ENCODE measurements around the gene LRIT1.

The LRIT1 gene

GRCh38 chr10:84211566-84211965 lies 29.8 kb downstream of the LRIT1 start:
- in situ Hi-C loops (cut with HindIII; ENCODE audit: low sequenced_read_pairs), result no loop called here
- no peak overlapping the region for H3K4me3 ChIP-seq (ENCODE audit: low read depth, low read length)
- no peak for DNase-seq (ENCODE audit: low read depth, low spot score)
- TF ChIP-seq CTCF (IDR thresholded peaks at IDR 0.05; ENCODE audit: low read depth, low read length), result no peak

- no peak for TF ChIP-seq CTCF (IDR thresholded peaks at IDR 0.05; ENCODE audit: low read depth, low read length)
- no peak overlapping the region for H3K4me3 ChIP-seq (ENCODE audit: low read depth, low read length)
- no peak for DNase-seq (ENCODE audit: low read depth, low spot score)
- in situ Hi-C loops (cut with HindIII; ENCODE audit: low sequenced_read_pairs), result no loop called here
Observed at GRCh38 chr10:84208023-84208422, 33.3 kb downstream of the LRIT1 start.

GRCh38 chr10:84205853-84206525 lies 35.4 kb downstream of the LRIT1 start:
- TF ChIP-seq CTCF (IDR thresholded peaks at IDR 0.05; ENCODE audit: low read depth, low read length), result no peak
- H3K4me3 ChIP-seq (ENCODE audit: low read depth, low read length), result no peak overlapping the region
- in situ Hi-C loops (cut with HindIII; ENCODE audit: low sequenced_read_pairs), result no loop called here
- no peak for DNase-seq (ENCODE audit: low read depth, low spot score)

- peak; percentile 5 for DNase-seq (ENCODE audit: low read depth, low spot score)
- in situ Hi-C loops (cut with HindIII; ENCODE audit: low sequenced_read_pairs), result no loop called here
- peak; percentile 73 for TF ChIP-seq CTCF (IDR thresholded peaks at IDR 0.05; ENCODE audit: low read depth, low read length)
- no peak overlapping the region for H3K4me3 ChIP-seq (ENCODE audit: low read depth, low read length)
Observed at GRCh38 chr10:84205049-84205852, 36.1 kb downstream of the LRIT1 start.

- no peak overlapping the region for H3K4me3 ChIP-seq (ENCODE audit: low read depth, low read length)
- no peak for DNase-seq (ENCODE audit: low read depth, low spot score)
- TF ChIP-seq CTCF (IDR thresholded peaks at IDR 0.05; ENCODE audit: low read depth, low read length), result no peak
- in situ Hi-C loops (cut with HindIII; ENCODE audit: low sequenced_read_pairs), result no loop called here
Observed at GRCh38 chr10:84204610-84205009, 36.7 kb downstream of the LRIT1 start.

- DNase-seq (ENCODE audit: low read depth, low spot score), result no peak
- peak; percentile 35 for TF ChIP-seq CTCF (IDR thresholded peaks at IDR 0.05; ENCODE audit: low read depth, low read length)
- no peak overlapping the region for H3K4me3 ChIP-seq (ENCODE audit: low read depth, low read length)
- in situ Hi-C loops (cut with HindIII; ENCODE audit: low sequenced_read_pairs), result no loop called here
Observed at GRCh38 chr10:84204122-84204521, 37.2 kb downstream of the LRIT1 start.
